Transverse colon (tissue), 4 donors: ENCODE data around the gene VPS13A.

Experiments used
- CTCF ChIP-seq, 5 experiments: fragments of 200-600 bp in 3 of 5; fragments of 450-650 bp in 2 of 5; sonication (generic) in 3 of 5; IDR thresholded peaks; 1 replicate in 2 of 5; 2 replicates in 3 of 5; pipeline ENCODE4 v1.5.1; 2016 to 2017; ENCODE audit warnings: antibody characterized with exemption in 5 of 5, inconsistent platforms in 3 of 5, mild to moderate bottlenecking in 2 of 5, moderate library complexity in 1 of 5
- POLR2AphosphoS5 ChIP-seq, 3 donors: sonication (generic); formaldehyde crosslinking; IDR thresholded peaks; one replicate each; pipeline ENCODE4 v1.6.1; 2016; ENCODE audit warnings: antibody characterized with exemption in 3 of 3

GRCh38 chr9:77417566-77417965 lies 240.2 kb downstream of the VPS13A start:
- TF ChIP-seq POLR2AphosphoS5 (IDR thresholded peaks at IDR 0.05) = no peak
- TF ChIP-seq CTCF (IDR thresholded peaks at IDR 0.05) = no peak
